ENCODE data around the gene SH3RF1.
A peak's percentile ranks its signal among the peaks of the same experiment; 100 is the strongest.
"Not testable (repeated sequence)": the region's sequence is repeated elsewhere in the genome, so short reads cannot be mapped to it uniquely, and the experiment has no call there.

SH3RF1 gene

DNA sequence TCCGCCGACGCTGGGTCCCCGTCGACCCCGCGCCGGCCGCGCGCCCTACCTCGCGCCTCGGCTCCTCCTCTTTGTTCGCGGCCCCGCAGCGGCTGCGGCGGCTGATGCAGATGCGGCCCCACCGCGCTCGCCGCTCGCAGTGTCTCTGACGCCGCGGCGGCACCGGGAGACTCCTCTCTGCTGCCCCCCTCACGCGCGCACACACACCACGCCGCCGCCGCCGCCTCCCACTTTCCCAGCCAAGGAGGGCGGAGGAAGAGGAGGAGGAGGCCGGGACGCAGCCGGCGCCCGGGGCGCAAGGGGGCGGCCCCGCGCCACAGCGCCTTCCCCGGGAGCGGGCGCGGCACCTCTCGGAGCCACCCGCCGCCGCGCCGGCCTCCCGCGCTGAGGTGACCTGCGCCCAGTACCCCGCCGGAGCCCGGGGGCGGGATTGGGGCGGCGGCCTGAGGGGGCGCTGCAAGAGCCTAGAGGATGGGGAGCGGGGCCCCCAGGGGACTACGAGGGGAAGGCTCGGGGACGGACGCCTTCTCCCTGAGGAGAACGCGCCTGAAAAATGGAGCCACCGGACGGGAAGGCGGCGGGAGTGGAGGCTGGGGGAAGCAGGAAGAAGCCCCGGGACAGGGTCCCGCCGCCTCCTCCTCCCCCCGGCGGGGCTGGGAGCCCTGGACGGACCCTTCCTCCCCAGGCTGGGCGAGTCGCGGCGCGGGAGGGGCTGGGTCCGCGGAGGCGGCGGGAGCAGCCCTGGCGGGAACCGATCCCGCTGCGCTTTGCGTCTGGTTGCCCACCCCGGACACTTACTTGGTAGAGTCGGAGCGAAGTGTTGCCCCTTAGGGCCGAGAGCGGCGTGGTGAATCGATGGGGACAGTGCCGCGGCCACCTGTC lies at the start of gene SH3RF1:
Gene SH3RF1 (minus strand): TSS at position 147 of the 882 bp plus-strand sequence. CDS start 1,744 bp downstream, outside the sequence.
- peak; percentile 60 for DNase-seq (ENCODE audit: low read depth)

GRCh38 chr4:169315530-169316343 lies 45.0 kb upstream of the SH3RF1 start:
- DNase-seq (ENCODE audit: low read depth) = peak; percentile 4

GRCh38 chr4:169314906-169315305 lies 44.1 kb upstream of the SH3RF1 start:
- peak; percentile 16 for DNase-seq (ENCODE audit: low read depth)

GRCh38 chr4:169313732-169314131 lies 43.0 kb upstream of the SH3RF1 start:
- no peak for DNase-seq (ENCODE audit: low read depth)

DNA sequence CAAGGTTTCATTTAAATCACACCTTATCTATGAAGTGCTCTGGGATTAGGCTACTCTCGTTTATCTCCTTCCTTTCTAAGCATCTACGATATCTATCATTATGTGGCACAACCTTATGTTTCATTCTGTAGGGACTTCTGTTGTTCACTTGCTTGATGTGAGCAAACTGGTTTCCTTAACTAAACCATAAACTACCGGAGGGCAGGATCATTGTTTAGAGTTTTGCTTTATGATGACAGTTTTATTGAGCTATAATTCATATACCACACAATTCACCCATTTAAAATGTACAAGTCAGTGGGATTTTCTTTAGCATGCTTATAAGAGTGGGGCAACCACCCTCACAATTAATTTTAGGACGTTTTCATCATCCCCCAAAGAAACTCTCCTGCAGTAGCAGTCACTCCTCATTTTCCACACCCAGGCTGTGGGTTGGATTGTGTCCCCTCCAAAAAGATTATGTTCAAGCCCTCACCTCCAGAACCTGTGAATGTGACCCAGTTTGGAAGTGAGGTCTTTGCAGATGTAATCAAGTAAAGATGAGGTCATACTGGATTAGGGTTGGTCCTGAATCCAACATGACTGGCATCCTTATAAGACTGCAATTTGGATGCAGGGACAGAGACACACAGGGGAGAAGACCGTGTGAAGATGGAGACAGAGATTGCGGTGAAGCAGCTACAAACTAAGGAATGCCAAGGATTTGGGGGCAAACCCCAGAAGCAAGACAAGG lies 42.1 kb upstream of the SH3RF1 start:
- DNase-seq (ENCODE audit: low read depth) = no peak

- DNase-seq (ENCODE audit: low read depth) = peak; percentile 41
These were observed 41.0 kb upstream of the SH3RF1 start for GRCh38 chr4:169311643-169312365.

DNA sequence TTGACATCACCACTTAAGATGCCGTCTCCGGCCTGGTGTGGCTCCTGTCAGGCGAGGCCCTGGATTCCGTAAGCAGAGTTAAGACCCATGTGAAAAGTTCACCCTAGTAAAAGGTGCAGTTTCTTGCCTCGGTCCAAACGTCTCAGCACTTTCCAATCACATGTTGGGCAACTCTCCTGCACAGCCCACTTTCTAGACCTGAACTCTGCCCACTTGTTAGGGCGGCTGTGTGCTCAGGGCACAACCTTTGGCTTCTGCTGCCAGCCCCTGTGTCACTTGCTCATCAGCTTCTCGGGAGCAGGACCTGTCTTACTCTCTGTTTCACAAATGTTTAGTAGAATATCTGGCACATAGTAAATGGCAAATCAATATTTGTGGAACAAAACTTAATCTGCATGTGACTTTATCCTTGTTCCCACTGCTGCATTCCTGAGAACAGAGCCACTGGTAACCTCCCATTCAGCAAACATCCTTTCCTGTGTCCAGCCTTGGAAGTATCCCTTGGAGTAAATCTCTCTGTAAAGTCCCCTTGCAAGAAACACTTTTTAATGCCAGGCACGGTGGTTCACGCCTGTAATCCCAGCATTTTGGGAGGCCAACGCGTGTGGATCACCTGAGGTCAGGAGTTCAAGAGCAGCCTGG lies 38.7 kb upstream of the SH3RF1 start:
- no peak for DNase-seq (ENCODE audit: low read depth)

GRCh38 chr4:169307576-169307975 lies 36.8 kb upstream of the SH3RF1 start:
- no peak for DNase-seq (ENCODE audit: low read depth)

GRCh38 chr4:169305651-169306050 lies 34.9 kb upstream of the SH3RF1 start:
- no peak for DNase-seq (ENCODE audit: low read depth)

DNA sequence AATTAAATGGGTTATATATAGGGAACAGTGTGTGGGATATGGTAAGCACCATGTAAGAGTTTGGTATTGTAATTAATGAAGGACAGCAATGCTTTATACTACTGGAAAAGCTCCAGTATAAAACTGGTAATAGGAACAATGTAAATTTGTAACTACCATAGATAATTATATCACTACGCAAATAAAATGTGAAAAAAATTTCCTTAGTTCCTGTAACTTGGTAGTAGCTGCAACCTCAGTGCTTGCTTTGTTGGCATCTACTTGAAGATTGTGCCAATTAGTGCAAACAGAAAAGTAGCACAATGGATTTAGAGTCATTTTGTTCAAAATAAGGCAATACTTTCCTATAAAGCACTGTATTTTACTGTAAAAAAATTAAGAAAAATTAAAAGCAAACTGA lies 34.4 kb upstream of the SH3RF1 start:
- DNase-seq (ENCODE audit: low read depth) = no peak

DNA sequence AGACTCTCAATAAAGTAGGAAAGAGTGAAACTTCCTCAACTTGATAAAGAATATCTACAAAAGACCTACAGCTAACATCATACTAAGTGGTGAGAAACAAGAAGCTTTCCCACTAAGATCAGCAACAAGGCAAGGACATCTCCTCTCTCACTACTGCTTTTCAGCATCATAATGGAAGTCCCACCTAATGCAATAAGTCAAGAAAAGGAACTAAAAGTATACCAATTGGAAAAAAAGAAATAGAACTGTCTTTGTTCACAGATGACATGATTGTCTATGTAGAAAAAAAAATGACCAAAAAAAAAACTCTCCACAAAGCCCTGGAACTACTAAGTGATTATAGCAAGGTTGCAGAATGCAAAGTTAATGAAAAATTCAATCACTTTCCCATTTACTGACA lies 25.1 kb upstream of the SH3RF1 start:
- DNase-seq (ENCODE audit: low read depth) = no peak

DNA sequence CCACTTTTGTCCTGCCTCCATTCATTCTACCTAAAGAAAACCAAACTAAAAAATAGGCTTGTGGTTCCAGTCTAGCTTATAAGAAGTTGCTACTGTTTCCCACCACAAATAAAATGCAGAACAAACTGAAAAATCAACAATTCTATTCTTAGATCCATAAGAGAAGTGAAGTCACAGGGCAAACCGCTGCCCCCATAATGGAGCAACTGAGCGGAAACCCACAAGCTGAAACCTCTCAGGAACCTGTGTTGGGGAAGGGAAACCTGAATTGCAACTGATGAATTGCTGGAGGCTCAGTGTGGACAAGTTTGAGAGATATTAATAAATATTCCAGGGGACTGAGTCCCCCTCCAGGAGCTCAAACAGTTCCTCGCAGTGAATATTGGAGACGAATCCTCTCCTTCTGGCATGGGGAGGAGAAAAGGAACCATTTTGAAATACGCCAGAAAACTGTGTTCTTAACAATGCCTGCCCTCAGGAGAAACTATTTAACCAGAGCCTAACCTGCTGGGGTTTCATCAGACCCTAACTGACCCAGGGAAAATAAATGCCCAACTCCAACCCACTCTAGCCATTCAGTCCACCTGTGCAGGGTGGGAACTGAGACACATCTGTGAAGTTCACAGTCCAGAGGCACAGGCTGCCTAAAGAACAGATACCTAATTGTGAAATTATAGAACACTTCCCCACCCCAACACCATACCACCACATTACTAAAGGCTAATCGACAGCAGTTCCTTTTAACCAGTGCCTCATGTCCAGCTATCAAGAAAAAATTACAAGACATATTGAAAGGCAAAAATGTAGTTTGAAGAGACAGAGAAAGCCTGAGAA lies 22.8 kb upstream of the SH3RF1 start:
- DNase-seq (ENCODE audit: low read depth) = no peak

GRCh38 chr4:169287983-169288382 lies 17.2 kb upstream of the SH3RF1 start:
- not testable (repeated sequence) for DNase-seq (ENCODE audit: low read depth)

GRCh38 chr4:169286562-169287301 lies 16.0 kb upstream of the SH3RF1 start:
- no peak for DNase-seq (ENCODE audit: low read depth)

- DNase-seq (ENCODE audit: low read depth) = peak; percentile 78
These were observed 12.4 kb upstream of the SH3RF1 start for GRCh38 chr4:169283114-169283509.

DNA sequence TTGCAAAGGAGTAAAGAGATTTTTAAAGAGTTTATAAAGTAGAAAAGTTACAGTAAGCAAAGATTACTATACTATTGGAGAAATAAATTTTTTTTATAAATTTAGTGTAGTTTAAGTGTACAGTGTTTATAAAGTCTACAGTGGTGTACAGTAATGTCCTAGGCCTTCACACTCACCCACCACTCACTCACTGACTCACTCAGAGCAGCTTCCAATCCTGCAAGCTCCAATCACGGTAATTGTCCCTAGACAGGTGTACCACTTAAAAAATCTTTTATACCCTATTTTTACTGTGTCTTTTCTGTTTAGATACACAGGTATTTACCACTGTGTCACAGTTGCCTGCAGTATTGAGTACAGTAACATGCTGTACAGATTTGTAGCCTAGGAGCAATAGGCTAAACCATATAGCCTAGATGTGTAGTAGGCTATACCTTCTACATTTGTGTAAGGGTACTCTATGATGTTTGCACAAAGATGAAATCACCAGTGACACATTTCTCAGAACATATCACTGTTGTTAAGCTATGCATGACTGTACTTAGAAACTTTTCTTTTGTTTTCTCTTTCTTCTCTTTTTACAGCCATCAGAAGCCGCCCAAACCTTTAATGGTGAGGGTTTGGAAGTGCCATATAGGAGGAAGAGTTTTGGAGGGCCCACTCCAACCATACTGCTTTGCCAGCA lies 11.8 kb upstream of the SH3RF1 start:
- no peak for DNase-seq (ENCODE audit: low read depth)

- DNase-seq (ENCODE audit: low read depth) = peak; percentile 66
These were observed 8.4 kb upstream of the SH3RF1 start for GRCh38 chr4:169279108-169279507.

GRCh38 chr4:169278624-169279023 lies 7.9 kb upstream of the SH3RF1 start:
- DNase-seq (ENCODE audit: low read depth) = no peak

DNA sequence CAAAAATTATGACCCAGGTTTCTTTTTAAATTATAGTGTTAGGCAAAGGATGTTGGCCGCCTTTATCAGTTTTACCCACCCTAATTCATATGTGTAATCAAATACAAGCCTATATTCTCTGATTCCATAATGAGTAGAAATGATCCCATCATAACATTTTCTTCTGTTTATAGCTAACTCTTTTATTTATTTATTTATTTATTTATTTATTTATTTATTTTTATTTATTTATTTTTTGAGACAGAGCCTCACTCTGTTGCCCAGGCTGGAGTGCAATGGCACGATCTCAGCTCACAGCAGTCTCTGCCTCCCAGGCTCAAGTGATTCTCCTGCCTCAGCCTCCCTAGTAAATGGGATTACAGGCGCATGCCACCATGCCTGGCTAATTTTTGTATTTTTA lies 7.1 kb upstream of the SH3RF1 start:
- not testable (repeated sequence) for DNase-seq (ENCODE audit: low read depth)
